SK-N-MC (cell line): ENCODE results near the gene R3HCC1L.

Experiments
- DNase-seq: peaks from one replicate; pipeline ENCODE4 v3.0.0-alpha.2; 2011; ENCODE audit warnings: low read depth, low spot score
- H3K27ac ChIP-seq: fragments of 200-600 bp; sonication (generic); 2 replicates; pipeline ENCODE4 v1.5.1; 2016; ENCODE audit warnings: mixed run types
- H3K36me3 ChIP-seq: fragments of 200-600 bp; sonication (generic); 2 replicates; pipeline ENCODE4 v1.6.1; 2017; ENCODE audit warnings: antibody characterized with exemption, low read length, mixed read lengths; ENCODE audit not compliant: insufficient read depth
- H3K4me3 ChIP-seq: fragments of 200-600 bp; sonication (generic); 2 replicates; pipeline ENCODE4 v1.5.1; 2016
- H3K9ac ChIP-seq: fragments of 200-600 bp; sonication (generic); 2 replicates; pipeline ENCODE4 v1.8.0; 2017; ENCODE audit warnings: mixed run types, mixed read lengths; ENCODE audit not compliant: insufficient read length
- H3K9me3 ChIP-seq: fragments of 200-600 bp; sonication (generic); 2 replicates; pipeline ENCODE4 v1.6.1; 2017; ENCODE audit warnings: low read depth, mild to moderate bottlenecking, antibody characterized with exemption, low read length, moderate library complexity, mixed read lengths
- EZH2 ChIP-seq: fragments of 200-600 bp; sonication (generic); IDR thresholded peaks from one replicate; pipeline ENCODE4 v1.6.1; 2017; ENCODE audit warnings: antibody characterized with exemption
- FOXP2 ChIP-seq: optimal IDR thresholded peaks from 2 replicates; pipeline ENCODE3; 2011; ENCODE audit warnings: mild to moderate bottlenecking, moderate library complexity; ENCODE audit not compliant: insufficient read depth; ENCODE audit errors: extremely low read length, control extremely low read depth
- POLR2AphosphoS5 ChIP-seq: IDR thresholded peaks from 2 replicates; pipeline ENCODE4 v1.6.1; 2012; ENCODE audit warnings: mild to moderate bottlenecking, low read depth, low read length, borderline replicate concordance

R3HCC1L gene

DNA sequence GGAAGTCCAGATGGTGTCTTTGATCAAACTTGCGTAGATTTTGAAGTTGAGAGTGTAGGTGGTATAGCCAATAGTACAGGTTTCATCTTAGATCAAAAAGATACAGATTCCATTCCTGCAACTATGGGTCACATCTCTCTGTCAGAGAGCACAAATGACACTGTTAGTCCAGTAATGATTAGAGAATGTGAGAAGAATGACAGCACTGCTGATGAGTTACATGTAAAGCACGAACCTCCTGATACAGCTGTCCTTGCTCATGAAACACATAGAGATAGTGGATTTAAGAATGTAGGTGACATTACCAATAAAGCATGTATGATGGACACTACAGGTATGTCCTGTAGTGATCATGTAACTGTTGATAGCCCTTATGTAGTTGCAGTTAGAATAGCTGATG, 74.5 kb downstream of the R3HCC1L start:
- Histone ChIP-seq H3K27ac (no peak overlapping the region), H3K4me3 (no peak overlapping the region), H3K36me3 (0 out of 2 replicates have a peak, but pooled peaks cover 4% of the 10 kb centered on the region), H3K9ac (no peak overlapping the region), H3K9me3 (no peaks in the 10 kb centered on the region)
- TF ChIP-seq EZH2 (no peak), FOXP2 (no peak), POLR2AphosphoS5 (no peak)
- no peak for DNase-seq

DNA sequence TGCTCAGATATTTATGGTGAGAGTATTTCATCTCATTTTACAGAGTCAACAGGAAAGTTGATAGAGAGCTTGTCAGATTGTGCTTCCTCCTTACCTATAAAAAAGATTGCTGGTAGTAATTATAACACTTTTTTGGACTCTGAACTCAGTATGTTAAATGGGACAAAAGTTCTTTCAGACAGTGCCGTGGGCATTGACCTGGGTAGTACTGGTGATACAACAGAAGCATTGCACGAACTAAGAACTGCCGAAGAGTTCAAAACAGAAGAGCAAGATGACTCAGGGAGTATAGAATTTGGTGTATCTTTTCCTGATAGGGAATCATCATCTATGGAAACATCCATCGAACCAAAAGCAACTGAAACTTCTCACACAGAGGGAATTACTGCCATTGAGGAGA, 75.0 kb downstream of the R3HCC1L start:
- DNase-seq, result no peak
- TF ChIP-seq POLR2AphosphoS5 (no peak), FOXP2 (no peak), EZH2 (no peak)
- Histone ChIP-seq H3K4me3 (no peak overlapping the region), H3K36me3 (0 out of 2 replicates have a peak, but pooled peaks cover 4% of the 10 kb centered on the region), H3K9ac (no peak overlapping the region), H3K9me3 (no peaks in the 10 kb centered on the region), H3K27ac (no peak overlapping the region)

DNA sequence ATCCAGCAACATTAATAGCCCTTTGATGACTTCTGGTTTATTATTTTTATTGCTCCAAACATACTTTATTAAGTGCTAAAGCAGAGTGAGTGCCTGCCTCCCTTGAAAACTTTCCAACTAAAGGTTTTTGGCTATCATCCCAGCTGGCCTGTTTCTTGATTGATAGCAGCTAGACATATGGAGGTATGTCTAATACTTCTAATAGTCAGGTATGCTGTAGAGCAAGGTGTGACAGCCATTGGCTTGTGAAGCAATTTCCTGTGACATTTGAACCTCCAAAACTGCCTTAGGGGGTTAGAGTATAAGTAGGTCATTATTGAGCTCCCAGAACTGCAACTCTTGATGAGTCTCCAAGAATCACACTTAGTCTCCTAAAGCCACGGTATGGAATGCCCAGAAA, 77.7 kb downstream of the R3HCC1L start:
- DNase-seq, result no peak
- no peak for TF ChIP-seq POLR2AphosphoS5
- TF ChIP-seq EZH2, result no peak
- no peak for TF ChIP-seq FOXP2

DNA sequence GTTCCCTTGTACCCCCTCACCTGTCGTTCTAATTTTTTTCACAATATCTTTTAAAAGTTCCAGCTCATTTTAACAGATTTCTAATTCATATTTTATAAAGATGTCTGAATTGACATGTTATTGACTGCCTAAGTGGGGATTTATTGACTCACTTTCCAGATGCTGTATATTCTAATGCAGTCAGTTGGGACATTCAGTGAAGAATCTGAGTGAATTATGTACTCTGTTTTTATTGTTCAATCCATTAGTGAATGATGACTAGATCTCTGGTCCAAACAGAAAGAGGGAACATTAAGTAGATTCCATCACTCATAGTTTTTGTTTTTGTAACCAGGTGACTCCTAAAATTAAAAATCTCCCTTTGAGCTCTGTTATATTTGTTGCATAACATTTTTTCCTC, 79.3 kb downstream of the R3HCC1L start:
- no peak overlapping the region for H3K4me3 ChIP-seq
- no peak overlapping the region for H3K9ac ChIP-seq
- no peak overlapping the region for H3K27ac ChIP-seq
- 0 out of 2 replicates have a peak, but pooled peaks cover 3% of the 10 kb centered on the region for H3K36me3 ChIP-seq
- no peaks in the 10 kb centered on the region for H3K9me3 ChIP-seq
- no peak for DNase-seq
- TF ChIP-seq FOXP2 (no peak), POLR2AphosphoS5 (no peak), EZH2 (no peak)

More for the DNA sequence above, 77.7 kb downstream of the R3HCC1L start:
- H3K36me3 ChIP-seq, result 0 out of 2 replicates have a peak, but pooled peaks cover 4% of the 10 kb centered on the region
- no peak overlapping the region for H3K4me3 ChIP-seq
- H3K27ac ChIP-seq, result no peak overlapping the region
- no peaks in the 10 kb centered on the region for H3K9me3 ChIP-seq
- no peak overlapping the region for H3K9ac ChIP-seq

DNA sequence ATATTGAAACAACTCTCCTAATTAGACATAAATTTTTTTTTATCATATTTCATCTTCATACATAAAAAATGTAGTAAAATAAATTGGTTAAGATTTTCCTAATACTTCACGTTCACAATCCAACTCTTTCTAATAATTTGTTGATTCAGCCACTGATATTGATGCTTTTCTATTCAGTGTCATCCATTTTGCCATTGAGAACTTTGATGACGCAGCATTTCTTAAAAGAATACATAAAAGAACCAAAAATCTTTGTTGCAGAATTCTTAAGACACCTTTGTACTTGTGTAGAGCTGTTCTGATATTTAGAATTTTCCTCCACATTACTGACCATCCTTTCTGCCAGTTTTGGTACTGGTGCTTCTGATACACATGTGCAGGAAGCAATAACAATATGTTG, 80.9 kb downstream of the R3HCC1L start:
- no peaks in the 10 kb centered on the region for H3K9me3 ChIP-seq
- DNase-seq, result no peak
- no peaks in the 10 kb centered on the region for H3K36me3 ChIP-seq
- no peak for TF ChIP-seq POLR2AphosphoS5
- no peak for TF ChIP-seq FOXP2
- no peak for TF ChIP-seq EZH2
- H3K4me3 ChIP-seq, result no peak overlapping the region
- no peak overlapping the region for H3K9ac ChIP-seq
- H3K27ac ChIP-seq, result no peak overlapping the region

DNA sequence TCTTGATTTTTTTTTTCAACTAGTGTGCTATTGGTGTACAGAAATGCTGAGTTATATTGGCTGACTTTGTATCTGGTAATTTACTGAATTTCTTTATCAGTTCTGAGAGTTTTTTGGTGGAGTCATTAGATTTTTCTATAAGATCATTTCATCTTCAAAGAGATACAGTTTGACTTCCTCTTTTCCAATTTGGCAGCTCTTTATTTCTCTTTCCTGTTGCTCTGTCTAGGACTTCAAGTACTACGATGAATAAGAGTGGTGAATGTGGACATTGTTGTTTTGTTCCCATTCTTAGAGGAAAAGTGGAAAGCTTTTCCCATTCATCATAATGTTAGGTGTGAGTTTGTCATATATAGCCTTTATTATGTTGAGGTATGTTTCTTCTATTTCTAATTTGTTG, 83.3 kb downstream of the R3HCC1L start:
- H3K9ac ChIP-seq, result no peak overlapping the region
- no peaks in the 10 kb centered on the region for H3K36me3 ChIP-seq
- TF ChIP-seq FOXP2, result no peak
- H3K27ac ChIP-seq, result no peak overlapping the region
- no peak for DNase-seq
- H3K9me3 ChIP-seq, result no peaks in the 10 kb centered on the region
- no peak overlapping the region for H3K4me3 ChIP-seq

DNA sequence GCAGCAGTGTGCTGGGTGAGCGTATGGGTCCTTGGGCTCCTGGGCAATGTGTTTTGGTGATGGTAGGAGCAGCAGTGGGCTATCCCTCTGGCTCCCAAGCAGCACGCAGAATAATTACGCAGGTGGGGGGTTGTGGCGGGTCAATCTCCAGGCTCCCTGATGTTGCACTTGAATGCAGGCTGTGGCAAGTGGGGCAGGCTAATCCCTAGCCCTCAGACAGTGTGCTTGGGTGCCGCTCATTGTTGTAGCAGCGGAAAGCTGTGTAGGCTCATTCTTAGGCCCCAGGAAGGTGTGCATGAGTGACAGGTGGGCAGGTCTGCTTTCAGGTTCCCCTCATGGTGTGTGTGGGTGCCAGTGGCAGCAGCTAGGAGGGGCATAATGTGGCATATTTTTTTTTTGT, 89.4 kb downstream of the R3HCC1L start:
- Histone ChIP-seq H3K9me3 (no peaks in the 10 kb centered on the region), H3K36me3 (no peaks in the 10 kb centered on the region)
- DNase-seq, result no peak

DNA sequence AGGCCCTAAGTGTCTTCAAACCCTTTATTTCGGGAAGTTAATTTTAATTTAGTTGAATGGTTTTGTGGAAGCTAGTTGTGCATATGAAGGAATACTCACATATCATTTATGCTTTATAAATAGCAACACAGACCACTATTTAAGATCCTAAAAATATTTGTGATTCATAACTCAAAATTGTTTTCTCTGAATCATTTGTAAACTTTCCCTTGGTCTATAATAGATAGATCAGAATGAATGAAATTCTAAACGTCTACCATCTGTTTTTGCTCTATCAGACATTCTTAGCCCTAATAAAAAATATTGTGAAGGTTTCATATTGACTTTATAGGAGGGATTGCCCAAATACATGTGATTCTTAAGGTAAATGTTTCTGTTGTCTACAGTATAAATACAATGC, 90.1 kb downstream of the R3HCC1L start:
- H3K36me3 ChIP-seq, result no peaks in the 10 kb centered on the region
- H3K4me3 ChIP-seq, result no peak overlapping the region
- H3K9me3 ChIP-seq, result no peaks in the 10 kb centered on the region
- no peak for DNase-seq
- no peak overlapping the region for H3K9ac ChIP-seq
- no peak overlapping the region for H3K27ac ChIP-seq
- TF ChIP-seq EZH2 (no peak), FOXP2 (no peak), POLR2AphosphoS5 (no peak)

More for the DNA sequence above, 89.4 kb downstream of the R3HCC1L start:
- no peak overlapping the region for H3K27ac ChIP-seq
- no peak overlapping the region for H3K4me3 ChIP-seq
- H3K9ac ChIP-seq, result no peak overlapping the region
- no peak for TF ChIP-seq POLR2AphosphoS5

DNA sequence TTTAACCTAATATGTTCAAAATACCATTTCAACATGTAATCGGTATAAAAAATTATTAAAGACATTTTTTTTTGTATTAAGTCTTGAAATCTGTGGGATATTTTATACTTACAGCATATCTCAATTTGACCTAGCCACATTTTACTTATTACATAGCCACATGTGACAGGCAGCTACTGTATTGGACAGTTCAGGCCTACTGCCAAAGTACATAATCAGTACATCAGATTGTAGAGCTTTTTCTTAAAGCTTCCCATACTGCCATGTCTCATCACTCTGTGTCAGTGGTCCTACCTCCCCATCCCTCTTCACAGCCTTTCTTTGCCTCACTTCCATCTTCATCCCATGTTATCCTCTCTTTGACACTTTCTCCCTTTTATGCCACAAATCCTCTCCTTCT, 90.5 kb downstream of the R3HCC1L start:
- Histone ChIP-seq H3K9me3 (no peaks in the 10 kb centered on the region), H3K36me3 (no peaks in the 10 kb centered on the region), H3K27ac (no peak overlapping the region), H3K9ac (no peak overlapping the region), H3K4me3 (no peak overlapping the region)
- no peak for TF ChIP-seq FOXP2
- no peak for TF ChIP-seq POLR2AphosphoS5
- TF ChIP-seq EZH2, result no peak
- DNase-seq, result no peak
